Measurements from ENCODE around the gene APOB. TPM values are rescaled to one million over a fixed set of nuclear protein-coding genes. Genes with fewer than 3 reads are reported as not detected.

The APOB gene
- total and polyA plus RNA-seq, 2 of the 13 experiments (the other 11 are each of a cell fraction or from before 2014, with no cell fraction given), result 1,569 to 2,515 TPM

DNA sequence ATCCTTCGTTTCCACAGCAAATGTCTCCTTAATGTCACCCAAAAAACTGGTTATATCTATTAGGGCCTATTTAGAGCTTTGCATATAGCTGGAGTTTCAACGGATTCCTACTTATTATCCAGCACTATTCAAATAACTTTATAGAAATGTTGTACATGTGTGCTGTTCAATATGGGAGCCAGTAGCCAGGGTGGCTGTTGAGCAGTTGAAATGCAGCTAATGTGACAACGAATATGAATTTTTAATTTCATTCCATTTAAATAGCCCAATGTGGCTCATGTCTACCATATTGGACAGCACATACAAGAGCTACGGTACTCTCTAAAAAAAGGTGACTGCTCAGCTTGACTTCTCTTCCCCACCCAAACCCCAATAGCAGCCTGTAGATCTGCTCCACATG, 2.4 kb downstream of the APOB start (continued):
- TF ChIP-seq, protein P1, sequence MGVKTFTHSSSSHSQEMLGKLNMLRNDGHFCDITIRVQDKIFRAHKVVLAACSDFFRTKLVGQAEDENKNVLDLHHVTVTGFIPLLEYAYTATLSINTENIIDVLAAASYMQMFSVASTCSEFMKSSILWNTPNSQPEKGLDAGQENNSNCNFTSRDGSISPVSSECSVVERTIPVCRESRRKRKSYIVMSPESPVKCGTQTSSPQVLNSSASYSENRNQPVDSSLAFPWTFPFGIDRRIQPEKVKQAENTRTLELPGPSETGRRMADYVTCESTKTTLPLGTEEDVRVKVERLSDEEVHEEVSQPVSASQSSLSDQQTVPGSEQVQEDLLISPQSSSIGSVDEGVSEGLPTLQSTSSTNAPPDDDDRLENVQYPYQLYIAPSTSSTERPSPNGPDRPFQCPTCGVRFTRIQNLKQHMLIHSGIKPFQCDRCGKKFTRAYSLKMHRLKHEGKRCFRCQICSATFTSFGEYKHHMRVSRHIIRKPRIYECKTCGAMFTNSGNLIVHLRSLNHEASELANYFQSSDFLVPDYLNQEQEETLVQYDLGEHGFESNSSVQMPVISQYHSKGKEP (CRISPR knock-in tag; IDR thresholded peaks at IDR 0.05), result no peak
- TF ChIP-seq SAFB2 (CRISPR knock-in tag; IDR thresholded peaks at IDR 0.05; ENCODE audit: borderline replicate concordance, low read depth) (peak; percentile 15; the same call in 1 of the 2 replicates), HMG20B (CRISPR knock-in tag; conservative IDR thresholded peaks at IDR 0.05) (no peak), ELF3 (CRISPR knock-in tag; IDR thresholded peaks at IDR 0.05) (no peak), ZNF260 (CRISPR knock-in tag; IDR thresholded peaks at IDR 0.05; ENCODE audit: borderline replicate concordance, low read depth) (no peak), POGZ (CRISPR knock-in tag; IDR thresholded peaks at IDR 0.05) (no peak), ZNF256 (CRISPR knock-in tag; conservative IDR thresholded peaks at IDR 0.05) (no peak), SNAI1 (CRISPR knock-in tag; IDR thresholded peaks at IDR 0.05; ENCODE audit: borderline replicate concordance) (no peak), ZNF343 (CRISPR knock-in tag; IDR thresholded peaks at IDR 0.05) (no peak), MATR3 (CRISPR knock-in tag; IDR thresholded peaks at IDR 0.05) (no peak), HOXA7 (CRISPR knock-in tag; IDR thresholded peaks at IDR 0.05) (no peak), ZNF296 (CRISPR knock-in tag; conservative IDR thresholded peaks at IDR 0.05) (0 out of 2 replicates have a peak, but pooled peaks have one; percentile 4), ZNF354B (CRISPR knock-in tag; IDR thresholded peaks at IDR 0.05) (peak; percentile 28; the same call in 1 of the 2 replicates), HNRNPL (IDR thresholded peaks at IDR 0.05; ENCODE audit: low read depth, low read length) (peak; percentile 57; the same call in 1 of the 2 replicates), ZNF850 (CRISPR knock-in tag; conservative IDR thresholded peaks at IDR 0.05) (no peak), ZNF333 (CRISPR knock-in tag; IDR thresholded peaks at IDR 0.05; ENCODE audit: borderline replicate concordance) (no peak), PCBP1 (IDR thresholded peaks at IDR 0.05; ENCODE audit: borderline replicate concordance, low read depth, low read length) (no peak), ONECUT2 (CRISPR knock-in tag; IDR thresholded peaks at IDR 0.05) (no peak), ZNF773 (CRISPR knock-in tag; IDR thresholded peaks at IDR 0.05; ENCODE audit: borderline replicate concordance) (no peak), NFRKB (IDR thresholded peaks at IDR 0.05) (no peak), ZNF749 (CRISPR knock-in tag; IDR thresholded peaks at IDR 0.05; ENCODE audit: borderline replicate concordance) (0 out of 2 replicates have a peak, but pooled peaks have one; percentile 9), SCMH1 (CRISPR knock-in tag; IDR thresholded peaks at IDR 0.05; ENCODE audit: borderline replicate concordance) (no peak), PITX1 (CRISPR knock-in tag; IDR thresholded peaks at IDR 0.05) (no peak)
- TF ChIP-seq, protein P2, sequence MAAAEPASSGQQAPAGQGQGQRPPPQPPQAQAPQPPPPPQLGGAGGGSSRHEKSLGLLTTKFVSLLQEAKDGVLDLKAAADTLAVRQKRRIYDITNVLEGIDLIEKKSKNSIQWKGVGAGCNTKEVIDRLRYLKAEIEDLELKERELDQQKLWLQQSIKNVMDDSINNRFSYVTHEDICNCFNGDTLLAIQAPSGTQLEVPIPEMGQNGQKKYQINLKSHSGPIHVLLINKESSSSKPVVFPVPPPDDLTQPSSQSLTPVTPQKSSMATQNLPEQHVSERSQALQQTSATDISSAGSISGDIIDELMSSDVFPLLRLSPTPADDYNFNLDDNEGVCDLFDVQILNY (CRISPR knock-in tag; conservative IDR thresholded peaks at IDR 0.05), result no peak
- TF ChIP-seq, protein P3, sequence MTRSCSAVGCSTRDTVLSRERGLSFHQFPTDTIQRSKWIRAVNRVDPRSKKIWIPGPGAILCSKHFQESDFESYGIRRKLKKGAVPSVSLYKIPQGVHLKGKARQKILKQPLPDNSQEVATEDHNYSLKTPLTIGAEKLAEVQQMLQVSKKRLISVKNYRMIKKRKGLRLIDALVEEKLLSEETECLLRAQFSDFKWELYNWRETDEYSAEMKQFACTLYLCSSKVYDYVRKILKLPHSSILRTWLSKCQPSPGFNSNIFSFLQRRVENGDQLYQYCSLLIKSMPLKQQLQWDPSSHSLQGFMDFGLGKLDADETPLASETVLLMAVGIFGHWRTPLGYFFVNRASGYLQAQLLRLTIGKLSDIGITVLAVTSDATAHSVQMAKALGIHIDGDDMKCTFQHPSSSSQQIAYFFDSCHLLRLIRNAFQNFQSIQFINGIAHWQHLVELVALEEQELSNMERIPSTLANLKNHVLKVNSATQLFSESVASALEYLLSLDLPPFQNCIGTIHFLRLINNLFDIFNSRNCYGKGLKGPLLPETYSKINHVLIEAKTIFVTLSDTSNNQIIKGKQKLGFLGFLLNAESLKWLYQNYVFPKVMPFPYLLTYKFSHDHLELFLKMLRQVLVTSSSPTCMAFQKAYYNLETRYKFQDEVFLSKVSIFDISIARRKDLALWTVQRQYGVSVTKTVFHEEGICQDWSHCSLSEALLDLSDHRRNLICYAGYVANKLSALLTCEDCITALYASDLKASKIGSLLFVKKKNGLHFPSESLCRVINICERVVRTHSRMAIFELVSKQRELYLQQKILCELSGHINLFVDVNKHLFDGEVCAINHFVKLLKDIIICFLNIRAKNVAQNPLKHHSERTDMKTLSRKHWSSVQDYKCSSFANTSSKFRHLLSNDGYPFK (CRISPR knock-in tag; IDR thresholded peaks at IDR 0.05; ENCODE audit: borderline replicate concordance), result no peak
- TF ChIP-seq, protein P4, sequence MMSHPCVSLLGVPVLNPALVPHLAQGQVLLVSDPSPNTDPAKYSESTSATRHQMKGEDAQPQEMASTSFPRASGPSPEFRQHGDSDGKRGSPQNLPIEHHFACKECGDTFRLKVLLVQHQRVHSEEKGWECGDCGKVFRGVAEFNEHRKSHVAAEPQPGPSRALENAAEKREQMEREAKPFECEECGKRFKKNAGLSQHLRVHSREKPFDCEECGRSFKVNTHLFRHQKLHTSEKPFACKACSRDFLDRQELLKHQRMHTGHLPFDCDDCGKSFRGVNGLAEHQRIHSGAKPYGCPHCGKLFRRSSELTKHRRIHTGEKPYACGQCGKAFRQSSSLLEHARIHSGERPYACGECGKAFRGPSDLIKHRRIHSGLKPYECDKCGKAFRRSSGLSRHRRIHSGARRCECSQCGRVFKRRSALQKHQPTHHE (CRISPR knock-in tag; IDR thresholded peaks at IDR 0.05; ENCODE audit: borderline replicate concordance), result no peak

Measured in HepG2 (cell line).